ENCODE results near the gene TMED5. TPM values are rescaled to one million over a fixed set of nuclear protein-coding genes. Genes with fewer than 3 reads are reported as not detected.

Gene TMED5
- total RNA-seq, 1 donor from 2014 or later = 33.6 TPM

DNA sequence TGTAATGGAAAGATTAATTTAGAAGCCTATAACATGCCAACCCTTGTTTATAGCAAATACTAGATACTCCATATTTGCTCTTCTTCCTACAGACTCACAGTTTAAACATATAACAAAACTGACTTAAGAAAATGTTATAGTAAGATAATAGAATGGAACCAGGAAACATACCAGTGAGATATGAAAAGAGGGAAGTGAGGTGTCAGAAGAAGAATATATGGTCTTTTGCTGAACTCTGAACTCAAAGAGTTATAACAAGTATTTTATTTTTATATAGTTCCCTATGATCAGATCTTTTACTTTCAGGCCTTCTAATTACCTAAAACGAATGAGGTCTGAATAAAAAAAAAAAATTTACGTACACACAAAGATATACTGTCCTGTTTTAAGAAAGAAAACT lies 20.9 kb downstream of the TMED5 start:
- no peak for DNase-seq (ENCODE audit: low spot score)
- TF ChIP-seq, protein P1, sequence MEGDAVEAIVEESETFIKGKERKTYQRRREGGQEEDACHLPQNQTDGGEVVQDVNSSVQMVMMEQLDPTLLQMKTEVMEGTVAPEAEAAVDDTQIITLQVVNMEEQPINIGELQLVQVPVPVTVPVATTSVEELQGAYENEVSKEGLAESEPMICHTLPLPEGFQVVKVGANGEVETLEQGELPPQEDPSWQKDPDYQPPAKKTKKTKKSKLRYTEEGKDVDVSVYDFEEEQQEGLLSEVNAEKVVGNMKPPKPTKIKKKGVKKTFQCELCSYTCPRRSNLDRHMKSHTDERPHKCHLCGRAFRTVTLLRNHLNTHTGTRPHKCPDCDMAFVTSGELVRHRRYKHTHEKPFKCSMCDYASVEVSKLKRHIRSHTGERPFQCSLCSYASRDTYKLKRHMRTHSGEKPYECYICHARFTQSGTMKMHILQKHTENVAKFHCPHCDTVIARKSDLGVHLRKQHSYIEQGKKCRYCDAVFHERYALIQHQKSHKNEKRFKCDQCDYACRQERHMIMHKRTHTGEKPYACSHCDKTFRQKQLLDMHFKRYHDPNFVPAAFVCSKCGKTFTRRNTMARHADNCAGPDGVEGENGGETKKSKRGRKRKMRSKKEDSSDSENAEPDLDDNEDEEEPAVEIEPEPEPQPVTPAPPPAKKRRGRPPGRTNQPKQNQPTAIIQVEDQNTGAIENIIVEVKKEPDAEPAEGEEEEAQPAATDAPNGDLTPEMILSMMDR (IDR thresholded peaks at IDR 0.05) = no peak
- Mint-ChIP-seq H3K4me1 (ENCODE audit: low read depth) (no peaks in the 10 kb centered on the region), H3K27ac (ENCODE audit: unreplicated experiment) (peak overlapping the region; percentile 36), H3K9me3 (ENCODE audit: low read depth) (no peaks in the 10 kb centered on the region), H3K27me3 (ENCODE audit: low read depth) (no peaks in the 10 kb centered on the region), H3K4me3 (ENCODE audit: unreplicated experiment) (no peak overlapping the region), H3K36me3 (ENCODE audit: low read depth) (peaks cover 11% of the 10 kb centered on the region)

DNA sequence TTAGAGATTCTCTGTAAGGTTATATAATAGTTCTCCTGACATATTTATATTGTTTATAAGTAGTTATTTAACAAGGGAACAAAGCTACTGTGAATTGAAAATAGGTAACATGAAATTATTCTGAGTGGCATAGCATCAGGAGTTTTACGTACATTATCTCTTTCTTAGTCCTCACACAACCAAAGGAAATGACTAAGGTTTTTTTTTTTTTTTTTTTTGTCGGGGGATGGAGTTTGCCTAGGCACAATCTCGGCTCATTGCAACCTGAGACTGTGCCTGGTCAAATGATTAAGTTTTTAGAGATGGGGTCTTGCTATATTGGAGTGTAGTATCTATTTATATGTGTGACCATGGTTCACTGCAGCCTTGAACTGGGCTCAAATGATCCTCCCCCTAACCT lies 24.9 kb downstream of the TMED5 start:
- H3K27ac Mint-ChIP-seq (ENCODE audit: unreplicated experiment) = no peak overlapping the region
- no peaks in the 10 kb centered on the region for H3K9me3 Mint-ChIP-seq (ENCODE audit: low read depth)
- H3K4me1 Mint-ChIP-seq (ENCODE audit: low read depth) = no peaks in the 10 kb centered on the region
- TF ChIP-seq, protein P1 (IDR thresholded peaks at IDR 0.05) = no peak
- no peak for DNase-seq (ENCODE audit: low spot score)
- peaks cover 9% of the 10 kb centered on the region for H3K36me3 Mint-ChIP-seq (ENCODE audit: low read depth)
- no peak overlapping the region for H3K4me3 Mint-ChIP-seq (ENCODE audit: unreplicated experiment)
- no peaks in the 10 kb centered on the region for H3K27me3 Mint-ChIP-seq (ENCODE audit: low read depth)

DNA sequence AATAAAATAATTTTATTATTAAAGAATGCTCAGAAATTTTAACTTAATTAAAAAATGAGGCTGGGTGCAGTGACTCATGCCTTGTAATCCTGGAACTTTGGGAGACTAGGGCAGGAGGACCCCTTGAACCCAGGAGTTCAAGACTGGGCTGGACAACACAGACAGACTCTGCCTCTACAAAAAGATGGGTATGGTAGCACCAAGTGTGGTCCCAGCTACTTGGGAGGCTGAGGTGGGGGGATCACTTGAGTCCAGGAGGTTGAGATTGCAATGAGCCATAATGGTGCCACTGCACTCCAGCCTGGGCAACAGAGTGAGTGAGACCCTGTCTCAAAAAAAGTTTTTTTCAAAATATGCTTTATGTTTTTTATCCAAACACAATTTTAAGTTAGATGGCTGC lies 25.3 kb downstream of the TMED5 start:
- Mint-ChIP-seq H3K9me3 (ENCODE audit: low read depth) (no peaks in the 10 kb centered on the region), H3K36me3 (ENCODE audit: low read depth) (peaks cover 9% of the 10 kb centered on the region), H3K27me3 (ENCODE audit: low read depth) (no peaks in the 10 kb centered on the region), H3K4me3 (ENCODE audit: unreplicated experiment) (no peak overlapping the region), H3K27ac (ENCODE audit: unreplicated experiment) (no peak overlapping the region), H3K4me1 (ENCODE audit: low read depth) (no peaks in the 10 kb centered on the region)
- TF ChIP-seq, protein P1 (IDR thresholded peaks at IDR 0.05) = no peak
- no peak for DNase-seq (ENCODE audit: low spot score)

DNA sequence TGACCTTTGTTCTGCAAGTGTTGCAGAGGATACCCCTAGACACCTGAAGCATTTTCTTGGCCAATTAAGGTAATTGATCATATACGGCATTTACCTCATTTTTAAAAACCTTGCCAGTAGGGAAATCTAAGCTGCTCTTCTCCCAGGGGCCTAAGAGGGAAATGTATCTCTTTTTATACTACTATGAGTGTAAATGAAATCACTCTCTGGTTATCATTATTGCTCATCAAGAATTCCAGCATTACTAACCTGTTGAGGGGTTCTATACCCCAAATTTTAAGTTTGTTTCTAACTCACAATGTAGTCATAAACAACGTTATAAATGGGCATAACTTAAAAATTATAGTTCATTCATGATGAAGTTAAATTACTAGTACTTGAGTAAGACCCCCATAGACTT lies 27.4 kb downstream of the TMED5 start:
- Mint-ChIP-seq H3K9me3 (ENCODE audit: low read depth) (no peaks in the 10 kb centered on the region), H3K4me3 (ENCODE audit: unreplicated experiment) (no peak overlapping the region), H3K27me3 (ENCODE audit: low read depth) (no peaks in the 10 kb centered on the region), H3K36me3 (ENCODE audit: low read depth) (peaks cover 8% of the 10 kb centered on the region), H3K4me1 (ENCODE audit: low read depth) (peaks cover 3% of the 10 kb centered on the region), H3K27ac (ENCODE audit: unreplicated experiment) (no peak overlapping the region)
- no peak for DNase-seq (ENCODE audit: low spot score)
- TF ChIP-seq, protein P1 (IDR thresholded peaks at IDR 0.05) = no peak

DNA sequence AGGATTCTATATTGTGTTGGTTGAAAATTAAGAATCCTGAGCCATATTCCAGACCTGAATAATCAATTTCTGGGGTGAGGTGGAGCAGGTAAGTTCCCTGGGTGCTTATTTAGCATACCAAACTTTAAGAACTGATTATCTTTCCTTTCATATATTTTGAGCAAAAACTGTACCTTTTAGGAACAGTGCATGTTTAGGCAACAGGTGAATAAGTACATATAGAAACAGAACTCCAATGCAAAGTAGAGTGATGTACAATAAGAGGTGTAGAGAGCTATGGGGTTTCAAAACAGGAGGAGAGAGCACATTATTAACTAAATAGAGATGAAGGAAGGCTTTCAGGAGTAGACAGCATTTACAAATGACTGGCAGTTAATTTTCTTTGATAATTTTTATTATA lies 28.7 kb downstream of the TMED5 start:
- TF ChIP-seq, protein P1 (IDR thresholded peaks at IDR 0.05) = no peak
- H3K4me3 Mint-ChIP-seq (ENCODE audit: unreplicated experiment) = no peak overlapping the region
- no peaks in the 10 kb centered on the region for H3K9me3 Mint-ChIP-seq (ENCODE audit: low read depth)
- peaks cover 6% of the 10 kb centered on the region for H3K4me1 Mint-ChIP-seq (ENCODE audit: low read depth)
- H3K27ac Mint-ChIP-seq (ENCODE audit: unreplicated experiment) = no peak overlapping the region
- no peak for DNase-seq (ENCODE audit: low spot score)
- no peaks in the 10 kb centered on the region for H3K27me3 Mint-ChIP-seq (ENCODE audit: low read depth)
- H3K36me3 Mint-ChIP-seq (ENCODE audit: low read depth) = peaks cover 13% of the 10 kb centered on the region

Measured in chondrocyte (in vitro differentiated cells).